ENCODE data around the gene ARPC1B. TPM values are rescaled to one million over a fixed set of nuclear protein-coding genes. Genes with fewer than 3 reads are reported as not detected.
"Not testable (repeated sequence)": the region's sequence is repeated elsewhere in the genome, so short reads cannot be mapped to it uniquely, and the experiment has no call there.

Gene ARPC1B
- polyA plus RNA-seq (2011; rRNA removed) (209 and 642 TPM in 2 replicates), polyA minus RNA-seq (2011; rRNA and poly(A)+ RNA removed) (89.1 and 100 TPM in 2 replicates)

DNA sequence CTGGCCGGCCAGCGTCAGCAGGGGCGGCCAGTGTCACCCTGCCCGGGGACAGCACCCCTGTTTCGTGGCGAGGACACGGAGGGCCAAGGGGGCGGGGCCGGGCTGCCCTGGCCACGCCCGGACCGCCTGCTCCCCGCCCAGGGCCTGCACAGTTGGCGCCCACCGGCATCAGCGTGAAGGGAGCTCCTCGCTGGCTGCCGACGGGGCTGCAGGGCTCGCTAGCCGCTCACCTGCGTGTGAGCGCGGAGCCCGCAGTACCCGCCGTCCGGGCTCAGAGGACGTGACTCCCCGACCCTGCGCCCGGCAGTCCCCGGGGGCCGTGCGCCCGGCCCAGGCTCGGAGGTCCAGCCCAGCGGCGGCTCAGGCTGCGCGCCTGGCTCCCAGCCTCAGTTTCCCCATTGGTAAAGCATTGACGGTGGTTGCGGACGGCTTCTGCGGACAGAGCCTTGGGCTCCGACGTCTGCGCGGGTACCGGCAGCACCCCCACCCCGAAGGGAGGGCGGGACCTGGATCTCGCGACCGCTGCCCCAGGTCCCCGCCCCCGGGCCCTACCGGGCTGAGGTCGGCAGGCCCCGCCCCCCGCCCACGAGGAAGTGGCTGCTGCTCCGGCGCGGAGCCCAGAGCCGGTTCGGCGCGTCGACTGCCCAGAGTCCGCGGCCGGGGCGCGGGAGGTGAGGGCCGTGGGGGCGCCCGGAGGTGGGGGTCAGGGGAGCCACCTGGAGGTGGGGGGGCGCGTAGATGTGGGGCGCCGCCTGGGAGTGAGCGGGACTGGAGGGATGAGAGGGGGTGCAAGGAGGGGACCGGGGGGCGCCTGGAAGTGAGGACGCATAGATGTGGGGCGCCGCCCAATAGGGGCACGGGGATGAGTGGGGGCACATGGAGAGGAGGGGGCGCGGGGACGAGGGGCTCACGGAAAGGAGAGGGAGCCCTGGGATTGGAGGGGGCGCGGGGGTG lies at the start of gene ARPC1B:
TSS of gene ARPC1B (plus strand) at position 620 of the 954 bp plus-strand sequence. CDS start 10,985 bp downstream, outside the sequence.
- TF ChIP-seq, protein P1, sequence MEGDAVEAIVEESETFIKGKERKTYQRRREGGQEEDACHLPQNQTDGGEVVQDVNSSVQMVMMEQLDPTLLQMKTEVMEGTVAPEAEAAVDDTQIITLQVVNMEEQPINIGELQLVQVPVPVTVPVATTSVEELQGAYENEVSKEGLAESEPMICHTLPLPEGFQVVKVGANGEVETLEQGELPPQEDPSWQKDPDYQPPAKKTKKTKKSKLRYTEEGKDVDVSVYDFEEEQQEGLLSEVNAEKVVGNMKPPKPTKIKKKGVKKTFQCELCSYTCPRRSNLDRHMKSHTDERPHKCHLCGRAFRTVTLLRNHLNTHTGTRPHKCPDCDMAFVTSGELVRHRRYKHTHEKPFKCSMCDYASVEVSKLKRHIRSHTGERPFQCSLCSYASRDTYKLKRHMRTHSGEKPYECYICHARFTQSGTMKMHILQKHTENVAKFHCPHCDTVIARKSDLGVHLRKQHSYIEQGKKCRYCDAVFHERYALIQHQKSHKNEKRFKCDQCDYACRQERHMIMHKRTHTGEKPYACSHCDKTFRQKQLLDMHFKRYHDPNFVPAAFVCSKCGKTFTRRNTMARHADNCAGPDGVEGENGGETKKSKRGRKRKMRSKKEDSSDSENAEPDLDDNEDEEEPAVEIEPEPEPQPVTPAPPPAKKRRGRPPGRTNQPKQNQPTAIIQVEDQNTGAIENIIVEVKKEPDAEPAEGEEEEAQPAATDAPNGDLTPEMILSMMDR (IDR thresholded peaks at IDR 0.05; ENCODE audit: insufficient read depth, low read depth, low read length) = no peak
- DNase-seq (ENCODE audit: low read depth) = no peak
- peak within 1 kb of the TSS; percentile 94 for H3K4me3 ChIP-seq (ENCODE audit: low read depth, low read length)
- POLR2A ChIA-PET = no interaction called here
- H3K36me3 ChIP-seq (ENCODE audit: control insufficient read depth, insufficient read depth, low read length) = peaks cover 3% of the 10 kb centered on the region; the same call in 1 of the 2 replicates
- CTCF ChIA-PET = interaction anchor here (1.2 kb wide), 1 partner anchor 9 kb away, joined by 5 read pairs; no protein-coding TSS in a partner anchor
- H3K27me3 ChIP-seq (ENCODE audit: control insufficient read depth, insufficient read depth, low read length) = no peaks in the 10 kb centered on the region

DNA sequence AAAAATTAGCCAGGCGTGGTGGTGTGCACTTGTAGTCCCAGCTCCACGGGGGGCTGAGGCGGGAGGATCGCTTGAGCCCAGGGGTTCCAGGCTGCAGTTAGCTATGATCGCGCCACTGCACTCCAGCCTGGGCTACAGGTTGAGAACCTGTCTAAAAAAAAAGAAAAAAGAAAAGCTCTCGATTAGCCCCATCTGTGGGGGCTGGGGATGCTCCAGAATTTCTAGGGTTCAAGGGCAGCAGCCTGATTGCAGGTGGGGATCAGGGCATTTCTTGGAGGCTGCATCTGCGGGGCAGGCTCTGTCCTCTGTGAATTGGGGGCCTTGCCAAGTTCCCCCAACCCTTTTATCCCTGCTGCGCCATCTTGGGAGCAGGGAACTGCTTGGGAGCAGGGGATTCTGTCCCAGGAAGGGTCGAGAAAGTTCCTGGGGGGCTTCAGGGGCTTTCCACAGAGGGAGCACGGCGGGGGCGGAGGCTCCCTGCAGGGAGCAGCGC lies 49.5 kb upstream of the ARPC1B start:
- no peak for DNase-seq (ENCODE audit: low read depth)
- POLR2A ChIA-PET = no interaction called here
- no peaks in the 10 kb centered on the region for H3K36me3 ChIP-seq (ENCODE audit: control insufficient read depth, insufficient read depth, low read length)
- CTCF ChIA-PET = interaction anchor here (0.8 to 0.9 kb wide), 2 partner anchors 12 to 285 kb away, joined by 3 read pairs; no protein-coding TSS in a partner anchor
- TF ChIP-seq, protein P1 (IDR thresholded peaks at IDR 0.05; ENCODE audit: insufficient read depth, low read depth, low read length) = no peak
- H3K27me3 ChIP-seq (ENCODE audit: control insufficient read depth, insufficient read depth, low read length) = no peaks in the 10 kb centered on the region
- H3K4me3 ChIP-seq (ENCODE audit: low read depth, low read length) = peak overlapping the region; percentile 94

GRCh38 chr7:99325592-99326407 lies 48.7 kb upstream of the ARPC1B start, which contains the start of gene ARPC1A:
TSS of gene ARPC1A (plus strand) at chr7:99325898. CDS start at chr7:99333354, 7,456 bp downstream.
- Histone ChIP-seq H3K36me3 (ENCODE audit: control insufficient read depth, insufficient read depth, low read length) (no peaks in the 10 kb centered on the region), H3K4me3 (ENCODE audit: low read depth, low read length) (peak within 1 kb of the TSS; percentile 94), H3K27me3 (ENCODE audit: control insufficient read depth, insufficient read depth, low read length) (no peaks in the 10 kb centered on the region)
- DNase-seq (ENCODE audit: low read depth) = peak; percentile 64
- TF ChIP-seq, protein P1 (IDR thresholded peaks at IDR 0.05; ENCODE audit: insufficient read depth, low read depth, low read length) = peak; percentile 43
- ChIA-PET POLR2A (interaction anchor here (0.6 kb wide), 1 partner anchor 365 kb away, joined by 4 read pairs; no protein-coding TSS in a partner anchor), CTCF (interaction anchor here (0.8 to 0.9 kb wide), 2 partner anchors 12 to 286 kb away, joined by 3 read pairs; no protein-coding TSS in a partner anchor)

- Histone ChIP-seq H3K27me3 (ENCODE audit: control insufficient read depth, insufficient read depth, low read length) (no peaks in the 10 kb centered on the region), H3K4me3 (ENCODE audit: low read depth, low read length) (peak overlapping the region; percentile 94), H3K36me3 (ENCODE audit: control insufficient read depth, insufficient read depth, low read length) (no peaks in the 10 kb centered on the region)
- CTCF ChIA-PET = no interaction called here
- TF ChIP-seq, protein P1 (IDR thresholded peaks at IDR 0.05; ENCODE audit: insufficient read depth, low read depth, low read length) = no peak
- DNase-seq (ENCODE audit: low read depth) = no peak
- POLR2A ChIA-PET = no interaction called here
These were observed 48.1 kb upstream of the ARPC1B start for GRCh38 chr7:99326408-99326782.

GRCh38 chr7:99330314-99330961 lies 44.1 kb upstream of the ARPC1B start:
- POLR2A ChIA-PET; H3K27me3 ChIP-seq (ENCODE audit: control insufficient read depth, insufficient read depth, low read length); H3K36me3 ChIP-seq (ENCODE audit: control insufficient read depth, insufficient read depth, low read length); H3K4me3 ChIP-seq (ENCODE audit: low read depth, low read length): not testable (repeated sequence)
- DNase-seq (ENCODE audit: low read depth) = peak; percentile 66
- CTCF ChIA-PET = interaction anchor here (0.8 to 1.7 kb wide), 2 partner anchors 17 to 19 kb away, joined by 3 to 4 read pairs; no protein-coding TSS in a partner anchor

Data from BJ (cell line).